Natural killer cell (primary cell): ENCODE results near the gene SLC6A15. TPM values are rescaled to one million over a fixed set of nuclear protein-coding genes. Genes with fewer than 3 reads are reported as not detected.

Experiments used
- ATAC-seq, 3 donors: fragments of 150-1000 bp in 2 of 3; fragments of 200-7000 bp in 1 of 3; cut with Tn5 transposase; 1 replicate in 1 of 3; 2 replicates in 2 of 3; pipeline ENCODE4 v1.10.0; 2021; ENCODE audit warnings: mild to moderate bottlenecking in 2 of 3, moderate library complexity in 2 of 3
- DNase-seq, 2 donors: peaks; one replicate each; pipeline versions ENCODE4 v3.0.0 to v3.0.0-alpha.2; 2013 to 2021; ENCODE audit warnings: mixed read lengths in 1 of 2
- H3K27ac ChIP-seq: one replicate; pipeline ENCODE4 v1.5.1; 2013; ENCODE audit warnings: mild to moderate bottlenecking, low read length
- H3K27me3 ChIP-seq: one replicate; pipeline ENCODE4 v1.6.1; 2013; ENCODE audit warnings: low read length; ENCODE audit not compliant: control insufficient read depth, insufficient read depth
- H3K36me3 ChIP-seq: one replicate; pipeline ENCODE4 v1.6.1; 2013; ENCODE audit warnings: low read length; ENCODE audit not compliant: control insufficient read depth, insufficient read depth
- H3K4me1 ChIP-seq: one replicate; pipeline ENCODE4 v1.6.1; 2013; ENCODE audit warnings: low read length; ENCODE audit not compliant: control insufficient read depth, insufficient read depth
- H3K4me3 ChIP-seq: one replicate; pipeline ENCODE4 v1.5.1; 2013; ENCODE audit warnings: low read length
- H3K9me3 ChIP-seq: one replicate; pipeline ENCODE4 v1.6.1; 2013; ENCODE audit warnings: low read length; ENCODE audit not compliant: control insufficient read depth, insufficient read depth
- H3K27ac Mint-ChIP-seq, 2 donors: one replicate each; pipeline ENCODE4 v1.8.0; 2022; ENCODE audit warnings: mild to moderate bottlenecking in 2 of 2, mixed read lengths in 2 of 2, moderate library complexity in 1 of 2
- H3K27me3 Mint-ChIP-seq, 2 donors: one replicate each; pipeline ENCODE4 v1.8.0; 2022; ENCODE audit warnings: low read depth in 2 of 2, mixed read lengths in 2 of 2
- H3K36me3 Mint-ChIP-seq: one replicate; pipeline ENCODE4 v1.8.0; 2022; ENCODE audit warnings: mixed read lengths
- H3K4me1 Mint-ChIP-seq, 2 donors: one replicate each; pipeline ENCODE4 v1.8.0; 2022; ENCODE audit warnings: mixed read lengths in 2 of 2
- H3K4me3 Mint-ChIP-seq: one replicate; pipeline ENCODE4 v1.8.0; 2022; ENCODE audit warnings: mild to moderate bottlenecking, moderate library complexity, mixed read lengths
- H3K9me3 Mint-ChIP-seq, 2 donors: one replicate each; pipeline ENCODE4 v1.8.0; 2022; ENCODE audit warnings: mixed read lengths in 2 of 2
- CTCF ChIP-seq: fragments of 200-600 bp; IDR thresholded peaks from one replicate; pipeline ENCODE4 v1.8.0; 2022; ENCODE audit warnings: antibody characterized with exemption
- WGBS: methylation state at CpG from one replicate; pipeline ENCODE4 v1.1.7; 2013; ENCODE audit warnings: missing lambda C conversion rate; ENCODE audit not compliant: insufficient coverage; 5-methylcytosine and 5-hydroxymethylcytosine counted together
- intact Hi-C: fragments of 100-400 bp; cut with micrococcal nuclease; formaldehyde crosslinking; loops from one replicate; pipeline ENCODE4 v1.14.2; 2022
- total RNA-seq, 4 donors: library from RNA; stranded (reverse); fragments of 120-200 nt in 1 of 4; gene quantifications; one replicate each; pipeline versions ENCODE4 v1.2.3 to v1.2.4, GENCODE V29; 2013 to 2022

Gene SLC6A15
- total RNA-seq, 3 donors from 2014 or later (not counting 1 experiment from before 2014, with no cell fraction given) = not detected

- TF ChIP-seq CTCF = no peak
- H3K9me3 ChIP-seq = no peaks in the 10 kb centered on the region
- Mint-ChIP-seq H3K36me3 (no peaks in the 10 kb centered on the region), H3K27ac (no peak overlapping the region), H3K27me3 (no peaks in the 10 kb centered on the region), H3K4me1 (no peaks in the 10 kb centered on the region), H3K4me3 (no peak overlapping the region), H3K9me3 (peaks cover 3 to 6% of the 10 kb centered on the region in 2 donors)
- no peaks in the 10 kb centered on the region for H3K36me3 ChIP-seq
- no peaks in the 10 kb centered on the region for H3K4me1 ChIP-seq
- ATAC-seq (no peak), DNase-seq (no peak)
- 74% methylated on average over 1 of the region's 1 CpG for WGBS
- H3K4me3 ChIP-seq = no peak overlapping the region
- no peaks in the 10 kb centered on the region for H3K27me3 ChIP-seq
- intact Hi-C loops = no loop called here
- H3K27ac ChIP-seq = no peak overlapping the region
These were observed 68.9 kb downstream of the SLC6A15 start for GRCh38 chr12:84843593-84844144.

GRCh38 chr12:84842406-84843013 is 70.1 kb downstream of the SLC6A15 start:
- H3K27ac Mint-ChIP-seq = no peak overlapping the region
- H3K4me3 ChIP-seq = no peak overlapping the region
- ATAC-seq (no peak), DNase-seq (peak in 1 of 2 donors; percentile 29)
- peaks cover 0 to 3% of the 10 kb centered on the region in 2 donors for H3K9me3 Mint-ChIP-seq
- H3K27me3 ChIP-seq = no peaks in the 10 kb centered on the region
- H3K4me1 Mint-ChIP-seq = no peaks in the 10 kb centered on the region
- no peaks in the 10 kb centered on the region for H3K9me3 ChIP-seq
- no peaks in the 10 kb centered on the region for H3K36me3 ChIP-seq
- H3K27ac ChIP-seq = no peak overlapping the region
- WGBS = no CpG with 5 or more reads among the region's 2 CpGs
- intact Hi-C loops = no loop called here
- H3K36me3 Mint-ChIP-seq = no peaks in the 10 kb centered on the region
- H3K4me1 ChIP-seq = no peaks in the 10 kb centered on the region
- no peak for TF ChIP-seq CTCF
- H3K27me3 Mint-ChIP-seq = no peaks in the 10 kb centered on the region
- H3K4me3 Mint-ChIP-seq = no peak overlapping the region

GRCh38 chr12:84841591-84841990 is 71.0 kb downstream of the SLC6A15 start:
- no peaks in the 10 kb centered on the region for H3K36me3 Mint-ChIP-seq
- H3K27me3 Mint-ChIP-seq = no peaks in the 10 kb centered on the region
- H3K27me3 ChIP-seq = no peaks in the 10 kb centered on the region
- no peaks in the 10 kb centered on the region for H3K4me1 ChIP-seq
- no peak for TF ChIP-seq CTCF
- no peaks in the 10 kb centered on the region for H3K9me3 ChIP-seq
- H3K4me3 ChIP-seq = no peak overlapping the region
- DNase-seq (no peak), ATAC-seq (no peak)
- H3K4me1 Mint-ChIP-seq = no peaks in the 10 kb centered on the region
- H3K4me3 Mint-ChIP-seq = no peak overlapping the region
- H3K36me3 ChIP-seq = no peaks in the 10 kb centered on the region
- H3K9me3 Mint-ChIP-seq = peaks cover under 1 to 3% of the 10 kb centered on the region in 2 donors
- intact Hi-C loops = no loop called here
- H3K27ac ChIP-seq = no peak overlapping the region
- H3K27ac Mint-ChIP-seq = no peak overlapping the region
- WGBS = no CpG with 5 or more reads among the region's 1 CpG

GRCh38 chr12:84840356-84840755 is 72.2 kb downstream of the SLC6A15 start:
- ATAC-seq = no peak
- intact Hi-C loops = no loop called here

More at GRCh38 chr12:84840356-84840755, 72.2 kb downstream of the SLC6A15 start:
- H3K9me3 Mint-ChIP-seq = peaks cover 2 to 3% of the 10 kb centered on the region in 2 donors
- H3K27ac Mint-ChIP-seq = no peak overlapping the region
- Histone ChIP-seq H3K36me3 (no peaks in the 10 kb centered on the region), H3K4me1 (no peaks in the 10 kb centered on the region), H3K9me3 (no peaks in the 10 kb centered on the region), H3K27ac (no peak overlapping the region), H3K27me3 (no peaks in the 10 kb centered on the region), H3K4me3 (no peak overlapping the region)
- H3K4me3 Mint-ChIP-seq = no peak overlapping the region
- H3K27me3 Mint-ChIP-seq = no peaks in the 10 kb centered on the region
- DNase-seq = no peak
- no peaks in the 10 kb centered on the region for H3K4me1 Mint-ChIP-seq
- TF ChIP-seq CTCF = no peak
- H3K36me3 Mint-ChIP-seq = no peaks in the 10 kb centered on the region
